Measurements from ENCODE around the gene BCL3. TPM values are rescaled to one million over a fixed set of nuclear protein-coding genes. Genes with fewer than 3 reads are reported as not detected.

Gene BCL3
- polyA plus RNA-seq, 1 of the 3 experiments (the other 2 are of a cell fraction) = 19.2 TPM

DNA sequence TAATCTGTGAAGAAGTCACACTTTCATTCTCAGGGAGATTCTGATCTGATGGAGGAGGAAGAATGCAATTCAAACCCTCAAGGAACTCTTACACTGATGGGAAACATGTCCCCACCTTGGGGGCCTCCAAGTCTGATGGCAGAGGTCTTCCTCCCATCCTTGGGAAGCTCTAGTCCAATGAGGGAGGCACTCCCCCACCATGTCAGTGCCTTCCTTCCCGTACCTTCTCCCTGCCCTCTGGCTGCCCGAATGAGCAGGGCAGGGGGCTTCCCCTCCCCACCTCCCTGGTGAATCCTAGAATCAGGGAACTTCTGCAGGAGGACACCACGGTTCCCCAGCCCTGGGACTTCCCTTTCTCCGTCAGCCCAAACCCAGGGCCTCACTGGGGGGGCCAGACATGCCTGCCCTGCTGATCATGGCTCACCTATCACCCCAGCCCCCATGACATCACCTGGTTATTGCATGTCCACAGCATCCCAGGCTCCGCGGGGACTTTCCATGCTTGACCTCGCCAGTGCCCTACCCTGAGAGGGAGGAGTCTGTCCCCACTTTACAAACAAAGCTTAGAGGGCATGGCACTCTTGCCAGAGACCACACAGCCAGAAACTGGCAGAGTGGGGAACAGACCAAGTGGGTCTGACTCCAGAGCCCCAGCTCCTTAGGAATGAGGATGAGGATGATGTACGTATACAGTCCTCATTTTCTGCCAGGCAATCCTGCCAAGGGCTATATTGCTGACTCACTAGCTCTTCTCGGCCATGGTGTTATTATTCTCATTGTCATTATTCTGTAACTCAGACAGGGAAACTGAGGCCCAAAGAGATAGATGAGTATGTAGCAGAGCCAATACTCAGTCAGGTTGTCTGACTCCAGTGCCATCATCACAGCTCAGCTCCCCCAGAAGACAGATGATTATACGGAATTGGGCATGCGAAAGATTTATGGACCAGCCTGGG is 9.6 kb upstream of the BCL3 start:
- H3K79me2 ChIP-seq (ENCODE audit: insufficient read depth) = no peaks in the 10 kb centered on the region
- H3K4me2 ChIP-seq = no peak overlapping the region
- no peaks in the 10 kb centered on the region for H3K27me3 ChIP-seq (ENCODE audit: insufficient read depth)
- DNase-seq = no peak
- no peak overlapping the region for H3K4me3 ChIP-seq (ENCODE audit: low read depth in 2 of 2, low read length in 1 of 2)
- POLR2A ChIA-PET = no interaction called here
- H3K9me2 ChIP-seq = no peaks in the 10 kb centered on the region
- no peak overlapping the region for H3K27ac ChIP-seq (ENCODE audit: low read depth in 2 of 2, low read length in 1 of 2)
- CTCF ChIA-PET = interaction anchor here (1.2 to 11.9 kb wide), 6 partner anchors 15 to 168 kb away, joined by 3 to 92 read pairs (median 6); partner anchors contain the start of gene NECTIN2
- no peaks in the 10 kb centered on the region for H3K36me3 ChIP-seq (replicated peaks in 1 of 2; ENCODE audit: control insufficient read depth in 1 of 2, insufficient read depth in 2 of 2, low read length in 1 of 2)
- peaks cover 3 to 11% of the 10 kb centered on the region in 2 experiments; a peak in 3 of 4 replicates for H3K4me1 ChIP-seq (ENCODE audit: control insufficient read depth in 1 of 2, insufficient read depth in 2 of 2, low read depth in 1 of 2, low read length in 1 of 2)
- no peaks in the 10 kb centered on the region for H4K20me1 ChIP-seq (ENCODE audit: insufficient read depth)
- WGBS (ENCODE audit: low lambda C conversion rate) = 62% methylated on average over 7 of the region's 11 CpGs
- no peak overlapping the region for H3K9ac ChIP-seq
- peaks cover 28% of the 10 kb centered on the region for H3F3A ChIP-seq (replicated peaks; ENCODE audit: insufficient read depth)
- no peak overlapping the region for H2AFZ ChIP-seq (ENCODE audit: low read depth)
- H3K9me3 ChIP-seq = no peaks in the 10 kb centered on the region
- TF ChIP-seq FOXM1 (IDR thresholded peaks at IDR 0.05; ENCODE audit: low read depth) = no peak
- TF ChIP-seq ELF1 (IDR thresholded peaks at IDR 0.05) = no peak
- TF ChIP-seq SIN3A (IDR thresholded peaks at IDR 0.05; ENCODE audit: borderline replicate concordance, low read depth, low read length) = no peak
- TF ChIP-seq NRF1 (IDR thresholded peaks at IDR 0.05; ENCODE audit: low read depth, low read length) = no peak
- TF ChIP-seq, protein P1, sequence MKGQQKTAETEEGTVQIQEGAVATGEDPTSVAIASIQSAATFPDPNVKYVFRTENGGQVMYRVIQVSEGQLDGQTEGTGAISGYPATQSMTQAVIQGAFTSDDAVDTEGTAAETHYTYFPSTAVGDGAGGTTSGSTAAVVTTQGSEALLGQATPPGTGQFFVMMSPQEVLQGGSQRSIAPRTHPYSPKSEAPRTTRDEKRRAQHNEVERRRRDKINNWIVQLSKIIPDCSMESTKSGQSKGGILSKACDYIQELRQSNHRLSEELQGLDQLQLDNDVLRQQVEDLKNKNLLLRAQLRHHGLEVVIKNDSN (IDR thresholded peaks at IDR 0.05; ENCODE audit: borderline replicate concordance, low read depth) = no peak
- no peak for TF ChIP-seq NFIC (IDR thresholded peaks at IDR 0.05; ENCODE audit: borderline replicate concordance)
- TF ChIP-seq EZH2phosphoT487 (IDR thresholded peaks at IDR 0.05; ENCODE audit: borderline replicate concordance, low read depth) = no peak

DNA sequence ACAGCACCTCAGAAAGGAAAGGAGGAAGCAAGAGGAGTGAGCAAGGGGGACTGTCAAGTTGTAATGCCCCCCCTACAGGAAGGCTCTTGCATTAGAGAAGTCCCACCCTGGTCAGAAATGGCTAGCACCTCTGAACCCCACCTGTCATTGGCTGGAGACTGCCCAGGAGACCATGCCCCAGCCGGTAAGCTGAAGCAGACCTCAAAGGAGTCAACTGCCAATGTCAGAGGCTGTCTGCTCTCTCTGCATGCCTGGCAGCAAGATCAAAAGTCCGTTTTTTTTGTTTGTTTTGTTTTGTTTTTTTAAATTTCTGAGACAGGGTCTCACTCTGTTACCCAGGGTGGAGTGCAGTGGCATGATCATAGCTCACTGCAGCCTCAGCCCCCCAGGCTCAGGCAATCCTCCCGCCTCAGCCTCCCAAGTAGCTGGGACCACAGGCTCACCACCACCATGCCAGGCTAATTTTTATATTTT is 8.1 kb upstream of the BCL3 start:
- Histone ChIP-seq H3K9me2 (no peaks in the 10 kb centered on the region), H3K36me3 (replicated peaks in 1 of 2; ENCODE audit: control insufficient read depth in 1 of 2, insufficient read depth in 2 of 2, low read length in 1 of 2) (no peaks in the 10 kb centered on the region), H3K27ac (ENCODE audit: low read depth in 2 of 2, low read length in 1 of 2) (no peak overlapping the region), H3K4me2 (no peak overlapping the region), H3K79me2 (ENCODE audit: insufficient read depth) (no peaks in the 10 kb centered on the region), H4K20me1 (ENCODE audit: insufficient read depth) (no peaks in the 10 kb centered on the region), H3K9me3 (no peaks in the 10 kb centered on the region), H3K4me1 (ENCODE audit: control insufficient read depth in 1 of 2, insufficient read depth in 2 of 2, low read depth in 1 of 2, low read length in 1 of 2) (peaks cover 3 to 11% of the 10 kb centered on the region in 2 experiments; a peak in 3 of 4 replicates), H3K4me3 (ENCODE audit: low read depth in 2 of 2, low read length in 1 of 2) (no peak overlapping the region), H3F3A (replicated peaks; ENCODE audit: insufficient read depth) (peaks cover 26% of the 10 kb centered on the region), H3K9ac (no peak overlapping the region), H3K27me3 (ENCODE audit: insufficient read depth) (no peaks in the 10 kb centered on the region), H2AFZ (ENCODE audit: low read depth) (no peak overlapping the region)
- DNase-seq = no peak
- ChIA-PET CTCF (interaction anchor here (3.7 to 11.9 kb wide), 2 partner anchors 17 to 30 kb away, joined by 15 to 92 read pairs; no protein-coding TSS in a partner anchor), POLR2A (interaction anchor here (0.7 kb wide), 1 partner anchor 10 kb away, joined by 3 read pairs; no protein-coding TSS in a partner anchor)
- 41% methylated on average over 3 of the region's 3 CpGs for WGBS (ENCODE audit: low lambda C conversion rate)
- TF ChIP-seq MXI1 (IDR thresholded peaks at IDR 0.05; ENCODE audit: low read depth, low read length) = no peak
- no peak for TF ChIP-seq ELF1 (IDR thresholded peaks at IDR 0.05)
- no peak for TF ChIP-seq NFIC (IDR thresholded peaks at IDR 0.05; ENCODE audit: borderline replicate concordance)
- no peak for TF ChIP-seq TAF1 (IDR thresholded peaks at IDR 0.05; ENCODE audit: borderline replicate concordance, low read depth, low read length)
- no peak for TF ChIP-seq FOXM1 (IDR thresholded peaks at IDR 0.05; ENCODE audit: low read depth)
- TF ChIP-seq, protein P2, sequence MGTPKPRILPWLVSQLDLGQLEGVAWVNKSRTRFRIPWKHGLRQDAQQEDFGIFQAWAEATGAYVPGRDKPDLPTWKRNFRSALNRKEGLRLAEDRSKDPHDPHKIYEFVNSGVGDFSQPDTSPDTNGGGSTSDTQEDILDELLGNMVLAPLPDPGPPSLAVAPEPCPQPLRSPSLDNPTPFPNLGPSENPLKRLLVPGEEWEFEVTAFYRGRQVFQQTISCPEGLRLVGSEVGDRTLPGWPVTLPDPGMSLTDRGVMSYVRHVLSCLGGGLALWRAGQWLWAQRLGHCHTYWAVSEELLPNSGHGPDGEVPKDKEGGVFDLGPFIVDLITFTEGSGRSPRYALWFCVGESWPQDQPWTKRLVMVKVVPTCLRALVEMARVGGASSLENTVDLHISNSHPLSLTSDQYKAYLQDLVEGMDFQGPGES (IDR thresholded peaks at IDR 0.05; ENCODE audit: low read depth, low read length) = no peak
- TF ChIP-seq POLR2AphosphoS5 (IDR thresholded peaks at IDR 0.05; ENCODE audit: low read depth, low read length) = no peak
- TF ChIP-seq, protein P3, sequence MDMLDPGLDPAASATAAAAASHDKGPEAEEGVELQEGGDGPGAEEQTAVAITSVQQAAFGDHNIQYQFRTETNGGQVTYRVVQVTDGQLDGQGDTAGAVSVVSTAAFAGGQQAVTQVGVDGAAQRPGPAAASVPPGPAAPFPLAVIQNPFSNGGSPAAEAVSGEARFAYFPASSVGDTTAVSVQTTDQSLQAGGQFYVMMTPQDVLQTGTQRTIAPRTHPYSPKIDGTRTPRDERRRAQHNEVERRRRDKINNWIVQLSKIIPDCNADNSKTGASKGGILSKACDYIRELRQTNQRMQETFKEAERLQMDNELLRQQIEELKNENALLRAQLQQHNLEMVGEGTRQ (IDR thresholded peaks at IDR 0.05; ENCODE audit: borderline replicate concordance, low read depth, low read length) = no peak
- no peak for TF ChIP-seq JUND (IDR thresholded peaks at IDR 0.05)
- no peak for TF ChIP-seq FOXJ3 (CRISPR knock-in tag; IDR thresholded peaks at IDR 0.05)
- TF ChIP-seq YY1 (IDR thresholded peaks at IDR 0.05; ENCODE audit: low read depth) = no peak
- TF ChIP-seq, protein P4, sequence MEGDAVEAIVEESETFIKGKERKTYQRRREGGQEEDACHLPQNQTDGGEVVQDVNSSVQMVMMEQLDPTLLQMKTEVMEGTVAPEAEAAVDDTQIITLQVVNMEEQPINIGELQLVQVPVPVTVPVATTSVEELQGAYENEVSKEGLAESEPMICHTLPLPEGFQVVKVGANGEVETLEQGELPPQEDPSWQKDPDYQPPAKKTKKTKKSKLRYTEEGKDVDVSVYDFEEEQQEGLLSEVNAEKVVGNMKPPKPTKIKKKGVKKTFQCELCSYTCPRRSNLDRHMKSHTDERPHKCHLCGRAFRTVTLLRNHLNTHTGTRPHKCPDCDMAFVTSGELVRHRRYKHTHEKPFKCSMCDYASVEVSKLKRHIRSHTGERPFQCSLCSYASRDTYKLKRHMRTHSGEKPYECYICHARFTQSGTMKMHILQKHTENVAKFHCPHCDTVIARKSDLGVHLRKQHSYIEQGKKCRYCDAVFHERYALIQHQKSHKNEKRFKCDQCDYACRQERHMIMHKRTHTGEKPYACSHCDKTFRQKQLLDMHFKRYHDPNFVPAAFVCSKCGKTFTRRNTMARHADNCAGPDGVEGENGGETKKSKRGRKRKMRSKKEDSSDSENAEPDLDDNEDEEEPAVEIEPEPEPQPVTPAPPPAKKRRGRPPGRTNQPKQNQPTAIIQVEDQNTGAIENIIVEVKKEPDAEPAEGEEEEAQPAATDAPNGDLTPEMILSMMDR (IDR thresholded peaks at IDR 0.05) = no peak; the same call in 1 of the 2 replicates
- TF ChIP-seq, protein P5, sequence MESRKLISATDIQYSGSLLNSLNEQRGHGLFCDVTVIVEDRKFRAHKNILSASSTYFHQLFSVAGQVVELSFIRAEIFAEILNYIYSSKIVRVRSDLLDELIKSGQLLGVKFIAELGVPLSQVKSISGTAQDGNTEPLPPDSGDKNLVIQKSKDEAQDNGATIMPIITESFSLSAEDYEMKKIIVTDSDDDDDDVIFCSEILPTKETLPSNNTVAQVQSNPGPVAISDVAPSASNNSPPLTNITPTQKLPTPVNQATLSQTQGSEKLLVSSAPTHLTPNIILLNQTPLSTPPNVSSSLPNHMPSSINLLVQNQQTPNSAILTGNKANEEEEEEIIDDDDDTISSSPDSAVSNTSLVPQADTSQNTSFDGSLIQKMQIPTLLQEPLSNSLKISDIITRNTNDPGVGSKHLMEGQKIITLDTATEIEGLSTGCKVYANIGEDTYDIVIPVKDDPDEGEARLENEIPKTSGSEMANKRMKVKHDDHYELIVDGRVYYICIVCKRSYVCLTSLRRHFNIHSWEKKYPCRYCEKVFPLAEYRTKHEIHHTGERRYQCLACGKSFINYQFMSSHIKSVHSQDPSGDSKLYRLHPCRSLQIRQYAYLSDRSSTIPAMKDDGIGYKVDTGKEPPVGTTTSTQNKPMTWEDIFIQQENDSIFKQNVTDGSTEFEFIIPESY (IDR thresholded peaks at IDR 0.05; ENCODE audit: borderline replicate concordance, low read depth) = no peak
- TF ChIP-seq, protein P6, sequence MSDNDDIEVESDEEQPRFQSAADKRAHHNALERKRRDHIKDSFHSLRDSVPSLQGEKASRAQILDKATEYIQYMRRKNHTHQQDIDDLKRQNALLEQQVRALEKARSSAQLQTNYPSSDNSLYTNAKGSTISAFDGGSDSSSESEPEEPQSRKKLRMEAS (IDR thresholded peaks at IDR 0.05; ENCODE audit: low read depth) = no peak

Measured in SK-N-SH (cell line).